ENCODE results near the gene ZFAND3. TPM values are rescaled to one million over a fixed set of nuclear protein-coding genes. Genes with fewer than 3 reads are reported as not detected.

The ZFAND3 gene
- polyA plus RNA-seq, 1 donor (not counting 4 experiments of a cell fraction or from before 2014, with no cell fraction given): 19.6 TPM

GRCh38 chr6:38192011-38192410 lies 372.5 kb downstream of the ZFAND3 start:
- Histone ChIP-seq H3K27ac (ENCODE audit: control insufficient read depth, insufficient read depth, low read length) (no peak overlapping the region), H3K27me3 (ENCODE audit: control insufficient read depth, extremely low read depth, insufficient read depth, low read length) (no peaks in the 10 kb centered on the region), H3K79me2 (ENCODE audit: control insufficient read depth, insufficient read depth, low read length) (no peaks in the 10 kb centered on the region), H3K4me1 (ENCODE audit: control insufficient read depth, extremely low read depth, insufficient read depth, low read length) (no peaks in the 10 kb centered on the region), H3K4me3 (ENCODE audit: control insufficient read depth in 2 of 3, extremely low read depth in 1 of 3, insufficient read depth in 2 of 3, low read depth in 1 of 3, low read length in 3 of 3) (no peak overlapping the region), H3K9ac (ENCODE audit: control insufficient read depth, extremely low read depth, insufficient read depth, low read length) (no peak overlapping the region), H4K20me1 (ENCODE audit: control insufficient read depth, extremely low read depth, insufficient read depth, low read length) (no peaks in the 10 kb centered on the region), H2AFZ (ENCODE audit: control insufficient read depth, low read length) (no peak overlapping the region), H3K9me3 (ENCODE audit: control insufficient read depth, low read depth, low read length) (no peaks in the 10 kb centered on the region), H3K9me1 (ENCODE audit: control insufficient read depth, extremely low read depth, insufficient read depth, low read length) (no peaks in the 10 kb centered on the region), H3K4me2 (ENCODE audit: control insufficient read depth, extremely low read depth, insufficient read depth, low read depth, low read length) (no peak overlapping the region), H3K36me3 (ENCODE audit: control insufficient read depth in 2 of 2, extremely low read depth in 1 of 2, insufficient read depth in 2 of 2, low read length in 2 of 2) (no peaks in the 10 kb centered on the region)
- TF ChIP-seq CTCF (optimal IDR thresholded peaks at IDR 0.05 in 1 of 3, IDR thresholded peaks at IDR 0.05 in 1 of 3, conservative IDR thresholded peaks at IDR 0.05 in 1 of 3; ENCODE audit: extremely low read depth in 1 of 3, insufficient read depth in 2 of 3, low read length in 3 of 3) (no peak), EZH2 (IDR thresholded peaks at IDR 0.05; ENCODE audit: low read length) (no peak)
- dilution Hi-C loops (cut with MboI; ENCODE audit: extremely low pct_ligation_motif_present, low sequenced_read_pairs): no loop called here
- no peak for FAIRE-seq
- no peak for DNase-seq (ENCODE audit: low read depth, low spot score)

GRCh38 chr6:38192487-38192886 lies 373.0 kb downstream of the ZFAND3 start:
- Histone ChIP-seq H2AFZ (ENCODE audit: control insufficient read depth, low read length) (no peak overlapping the region), H3K9ac (ENCODE audit: control insufficient read depth, extremely low read depth, insufficient read depth, low read length) (no peak overlapping the region), H3K9me3 (ENCODE audit: control insufficient read depth, low read depth, low read length) (no peaks in the 10 kb centered on the region), H3K79me2 (ENCODE audit: control insufficient read depth, insufficient read depth, low read length) (no peaks in the 10 kb centered on the region), H4K20me1 (ENCODE audit: control insufficient read depth, extremely low read depth, insufficient read depth, low read length) (no peaks in the 10 kb centered on the region), H3K4me2 (ENCODE audit: control insufficient read depth, extremely low read depth, insufficient read depth, low read depth, low read length) (no peak overlapping the region), H3K4me3 (ENCODE audit: control insufficient read depth in 2 of 3, extremely low read depth in 1 of 3, insufficient read depth in 2 of 3, low read depth in 1 of 3, low read length in 3 of 3) (no peak overlapping the region), H3K27ac (ENCODE audit: control insufficient read depth, insufficient read depth, low read length) (no peak overlapping the region), H3K4me1 (ENCODE audit: control insufficient read depth, extremely low read depth, insufficient read depth, low read length) (no peaks in the 10 kb centered on the region), H3K27me3 (ENCODE audit: control insufficient read depth, extremely low read depth, insufficient read depth, low read length) (no peaks in the 10 kb centered on the region), H3K36me3 (ENCODE audit: control insufficient read depth in 2 of 2, extremely low read depth in 1 of 2, insufficient read depth in 2 of 2, low read length in 2 of 2) (no peaks in the 10 kb centered on the region), H3K9me1 (ENCODE audit: control insufficient read depth, extremely low read depth, insufficient read depth, low read length) (no peaks in the 10 kb centered on the region)
- dilution Hi-C loops (cut with MboI; ENCODE audit: extremely low pct_ligation_motif_present, low sequenced_read_pairs): no loop called here
- no peak for FAIRE-seq
- TF ChIP-seq CTCF (optimal IDR thresholded peaks at IDR 0.05 in 1 of 3, IDR thresholded peaks at IDR 0.05 in 1 of 3, conservative IDR thresholded peaks at IDR 0.05 in 1 of 3; ENCODE audit: extremely low read depth in 1 of 3, insufficient read depth in 2 of 3, low read length in 3 of 3) (no peak), EZH2 (IDR thresholded peaks at IDR 0.05; ENCODE audit: low read length) (no peak)
- no peak for DNase-seq (ENCODE audit: low read depth, low spot score)

Measured in keratinocyte (primary cell).